ENCODE measurements around the gene SERPINB2. TPM values are rescaled to one million over a fixed set of nuclear protein-coding genes. Genes with fewer than 3 reads are reported as not detected.
A peak's percentile ranks its signal among the peaks of the same experiment; 100 is the strongest.
"Not testable (repeated sequence)": the region's sequence is repeated elsewhere in the genome, so short reads cannot be mapped to it uniquely, and the experiment has no call there.

SERPINB2 gene
- total RNA-seq, 1 experiment from 2014 or later = 17.2 TPM

- DNase-seq (ENCODE audit: low read depth) = no peak
Observed at GRCh38 chr18:63889626-63890025, 2.1 kb downstream of the SERPINB2 start.

GRCh38 chr18:63890237-63890949, 2.9 kb downstream of the SERPINB2 start:
- no peak for DNase-seq (ENCODE audit: low read depth)

GRCh38 chr18:63890950-63891304, 3.4 kb downstream of the SERPINB2 start:
- DNase-seq (ENCODE audit: low read depth) = peak; percentile 30

GRCh38 chr18:63892566-63892965, 5.1 kb downstream of the SERPINB2 start:
- DNase-seq (ENCODE audit: low read depth) = no peak

GRCh38 chr18:63894106-63894772, 6.7 kb downstream of the SERPINB2 start:
- no peak for DNase-seq (ENCODE audit: low read depth)

- no peak for DNase-seq (ENCODE audit: low read depth)
Observed at GRCh38 chr18:63895190-63895589, 7.7 kb downstream of the SERPINB2 start.

GRCh38 chr18:63897072-63897471, 9.6 kb downstream of the SERPINB2 start:
- DNase-seq (ENCODE audit: low read depth) = no peak

GRCh38 chr18:63899206-63899605, 11.7 kb downstream of the SERPINB2 start:
- DNase-seq (ENCODE audit: low read depth) = no peak

- no peak for DNase-seq (ENCODE audit: low read depth)
Observed at GRCh38 chr18:63903851-63904570, 16.5 kb downstream of the SERPINB2 start.

- no peak for DNase-seq (ENCODE audit: low read depth)
Observed at GRCh38 chr18:63904694-63905093, 17.2 kb downstream of the SERPINB2 start.

- DNase-seq (ENCODE audit: low read depth) = no peak
Observed at GRCh38 chr18:63905361-63905760, 17.9 kb downstream of the SERPINB2 start.

- no peak for DNase-seq (ENCODE audit: low read depth)
Observed at GRCh38 chr18:63906056-63906455, 18.6 kb downstream of the SERPINB2 start.

- no peak for DNase-seq (ENCODE audit: low read depth)
Observed at GRCh38 chr18:63907664-63908063, 20.2 kb downstream of the SERPINB2 start, which contains the start of gene SERPINB10. SERPINB10 (plus strand) TSS chr18:63907958; CDS start chr18:63915511, 7,553 bp downstream.

- DNase-seq (ENCODE audit: low read depth) = no peak
Observed at GRCh38 chr18:63908858-63909257, 21.4 kb downstream of the SERPINB2 start.

GRCh38 chr18:63909870-63910269, 22.4 kb downstream of the SERPINB2 start:
- no peak for DNase-seq (ENCODE audit: low read depth)

GRCh38 chr18:63917817-63918216, 30.3 kb downstream of the SERPINB2 start:
- DNase-seq (ENCODE audit: low read depth) = no peak

GRCh38 chr18:63922049-63922448, 34.5 kb downstream of the SERPINB2 start:
- DNase-seq (ENCODE audit: low read depth) = no peak

GRCh38 chr18:63924551-63924950, 37.0 kb downstream of the SERPINB2 start:
- no peak for DNase-seq (ENCODE audit: low read depth)

GRCh38 chr18:63928331-63928730, 40.8 kb downstream of the SERPINB2 start:
- no peak for DNase-seq (ENCODE audit: low read depth)

- not testable (repeated sequence) for DNase-seq (ENCODE audit: low read depth)
Observed at GRCh38 chr18:63929369-63929768, 41.9 kb downstream of the SERPINB2 start.

GRCh38 chr18:63930773-63931354, 43.4 kb downstream of the SERPINB2 start:
- DNase-seq (ENCODE audit: low read depth) = no peak

All from Daoy (cell line).